ENCODE measurements around the gene UBC. TPM values are rescaled to one million over a fixed set of nuclear protein-coding genes. Genes with fewer than 3 reads are reported as not detected.

The UBC gene
- total RNA-seq, 2 experiments from 2014 or later, result 963 to 1,010 TPM

GRCh38 chr12:124910561-124911478 lies 3.6 kb downstream of the UBC start:
- peaks cover 49% of the 10 kb centered on the region for H3K4me1 Mint-ChIP-seq (ENCODE audit: low read depth)
- CTCF ChIA-PET, result interaction anchor here (0.7 to 2.8 kb wide), 2 partner anchors 16 to 31 kb away, joined by 3 to 23 read pairs; no protein-coding TSS in a partner anchor

GRCh38 chr12:124909831-124910560 lies 4.5 kb downstream of the UBC start:
- H3K36me3 Mint-ChIP-seq (ENCODE audit: low read depth), result peaks cover 40% of the 10 kb centered on the region
- no peak for TF ChIP-seq CTCF (IDR thresholded peaks at IDR 0.05)
- ATAC-seq (no peak), DNase-seq (no peak)
- POLR2A ChIA-PET, result interaction anchor here (0.7 to 4.2 kb wide), 9 partner anchors 11 to 161 kb away, joined by 3 to 39 read pairs (median 7); no protein-coding TSS in a partner anchor
- H3K27me3 Mint-ChIP-seq, result no peaks in the 10 kb centered on the region
- no peaks in the 10 kb centered on the region for H3K9me3 Mint-ChIP-seq
- peak overlapping the region; percentile 45 for H3K4me3 Mint-ChIP-seq
- intact Hi-C loops (cut with micrococcal nuclease), result loop anchor here (5.0 kb wide), 1 partner anchor 32 kb away; no protein-coding TSS in a partner anchor
- H3K27ac Mint-ChIP-seq, result no peak overlapping the region
- CTCF ChIA-PET, result interaction anchor here (0.6 to 2.8 kb wide), 3 partner anchors 17 to 42 kb away, joined by 3 to 23 read pairs (median 3); no protein-coding TSS in a partner anchor
- H3K4me1 Mint-ChIP-seq (ENCODE audit: low read depth), result peaks cover 40% of the 10 kb centered on the region

More at GRCh38 chr12:124910561-124911478, 3.6 kb downstream of the UBC start:
- POLR2A ChIA-PET, result interaction anchor here (0.6 to 4.2 kb wide), 12 partner anchors 10 to 1192 kb away, joined by 3 to 39 read pairs (median 4); no protein-coding TSS in a partner anchor
- peak overlapping the region; percentile 45 for H3K4me3 Mint-ChIP-seq
- H3K36me3 Mint-ChIP-seq (ENCODE audit: low read depth), result peaks cover 40% of the 10 kb centered on the region
- no peaks in the 10 kb centered on the region for H3K27me3 Mint-ChIP-seq
- H3K27ac Mint-ChIP-seq, result peak overlapping the region; percentile 70
- no peak for DNase-seq
- intact Hi-C loops (cut with micrococcal nuclease), result no loop called here
- no peak for TF ChIP-seq CTCF (IDR thresholded peaks at IDR 0.05)
- H3K9me3 Mint-ChIP-seq, result no peaks in the 10 kb centered on the region
- ATAC-seq, result no peak

GRCh38 chr12:124906606-124907261 lies 7.7 kb downstream of the UBC start:
- peak; percentile 99 for TF ChIP-seq CTCF (IDR thresholded peaks at IDR 0.05)
- Mint-ChIP-seq H3K36me3 (ENCODE audit: low read depth) (peaks cover 14% of the 10 kb centered on the region), H3K4me1 (ENCODE audit: low read depth) (peaks cover 23% of the 10 kb centered on the region), H3K4me3 (no peak overlapping the region), H3K9me3 (no peaks in the 10 kb centered on the region), H3K27ac (peak overlapping the region; percentile 69), H3K27me3 (no peaks in the 10 kb centered on the region)
- ATAC-seq, result peak; percentile 94
- ChIA-PET POLR2A (interaction anchor here (0.6 to 1.5 kb wide), 7 partner anchors 9 to 417 kb away, joined by 3 to 13 read pairs (median 4); no protein-coding TSS in a partner anchor), CTCF (interaction anchor here (0.6 to 5.4 kb wide), 35 partner anchors 11 to 874 kb away, joined by 3 to 153 read pairs (median 4); partner anchors contain the start of gene BRI3BP)
- DNase-seq, result peak; percentile 97
- intact Hi-C loops (cut with micrococcal nuclease), result loop anchor here (5.0 kb wide), 1 partner anchor 36 kb away; no protein-coding TSS in a partner anchor

GRCh38 chr12:124904306-124905098 lies 9.9 kb downstream of the UBC start:
- ChIA-PET CTCF (interaction anchor here (2.5 to 5.4 kb wide), 4 partner anchors 10 to 34 kb away, joined by 12 to 153 read pairs (median 20); no protein-coding TSS in a partner anchor), POLR2A (interaction anchor here (0.8 to 1.5 kb wide), 2 partner anchors 36 to 44 kb away, joined by 3 to 9 read pairs; no protein-coding TSS in a partner anchor)
- DNase-seq (no peak), ATAC-seq (no peak)
- Mint-ChIP-seq H3K4me1 (ENCODE audit: low read depth) (peaks cover 5% of the 10 kb centered on the region), H3K36me3 (ENCODE audit: low read depth) (no peaks in the 10 kb centered on the region), H3K27me3 (no peaks in the 10 kb centered on the region), H3K27ac (no peak overlapping the region), H3K4me3 (no peak overlapping the region), H3K9me3 (no peaks in the 10 kb centered on the region)
- no peak for TF ChIP-seq CTCF (IDR thresholded peaks at IDR 0.05)
- intact Hi-C loops (cut with micrococcal nuclease), result loop anchor here (5.0 kb wide), 1 partner anchor 38 kb away; no protein-coding TSS in a partner anchor
